ENCODE data around the gene VPREB1.
A peak's percentile ranks its signal among the peaks of the same experiment; 100 is the strongest.
"Not testable (repeated sequence)": the region's sequence is repeated elsewhere in the genome, so short reads cannot be mapped to it uniquely, and the experiment has no call there.

The VPREB1 gene

GRCh38 chr22:22207845-22208564 lies 36.6 kb upstream of the VPREB1 start:
- peak; percentile 34 for DNase-seq (ENCODE audit: low read depth)
- in situ Hi-C loops (cut with HindIII; ENCODE audit: low sequenced_read_pairs): no loop called here
- H3K4me3 ChIP-seq (ENCODE audit: low read depth, low read length): no peak overlapping the region
- TF ChIP-seq CTCF (IDR thresholded peaks at IDR 0.05; ENCODE audit: low read depth, low read length, missing control alignments): peak; percentile 76

GRCh38 chr22:22208652-22209051 lies 35.9 kb upstream of the VPREB1 start:
- TF ChIP-seq CTCF (IDR thresholded peaks at IDR 0.05; ENCODE audit: low read depth, low read length, missing control alignments): no peak
- no peak for DNase-seq (ENCODE audit: low read depth)
- H3K4me3 ChIP-seq (ENCODE audit: low read depth, low read length): no peak overlapping the region
- in situ Hi-C loops (cut with HindIII; ENCODE audit: low sequenced_read_pairs): no loop called here

- H3K4me3 ChIP-seq (ENCODE audit: low read depth, low read length); in situ Hi-C loops (cut with HindIII; ENCODE audit: low sequenced_read_pairs); DNase-seq (ENCODE audit: low read depth): not testable (repeated sequence)
These were observed 35.4 kb upstream of the VPREB1 start for GRCh38 chr22:22209080-22209640.

GRCh38 chr22:22210375-22210774 lies 34.2 kb upstream of the VPREB1 start:
- no peak overlapping the region for H3K4me3 ChIP-seq (ENCODE audit: low read depth, low read length)
- DNase-seq (ENCODE audit: low read depth): peak; percentile 11
- in situ Hi-C loops (cut with HindIII; ENCODE audit: low sequenced_read_pairs): loop anchor here (5.0 kb wide), 1 partner anchor 107 kb away; no protein-coding TSS in a partner anchor
- no peak for TF ChIP-seq CTCF (IDR thresholded peaks at IDR 0.05; ENCODE audit: low read depth, low read length, missing control alignments)

GRCh38 chr22:22210889-22211833 lies 33.4 kb upstream of the VPREB1 start:
- no peak for DNase-seq (ENCODE audit: low read depth)
- in situ Hi-C loops (cut with HindIII; ENCODE audit: low sequenced_read_pairs): loop anchor here (5.0 kb wide), 1 partner anchor 106 kb away; no protein-coding TSS in a partner anchor
- no peak overlapping the region for H3K4me3 ChIP-seq (ENCODE audit: low read depth, low read length)
- no peak for TF ChIP-seq CTCF (IDR thresholded peaks at IDR 0.05; ENCODE audit: low read depth, low read length, missing control alignments)

- in situ Hi-C loops (cut with HindIII; ENCODE audit: low sequenced_read_pairs): loop anchor here (5.0 kb wide), 1 partner anchor 104 kb away; no protein-coding TSS in a partner anchor
- TF ChIP-seq CTCF (IDR thresholded peaks at IDR 0.05; ENCODE audit: low read depth, low read length, missing control alignments): no peak
- DNase-seq (ENCODE audit: low read depth): no peak
- no peak overlapping the region for H3K4me3 ChIP-seq (ENCODE audit: low read depth, low read length)
These were observed 31.4 kb upstream of the VPREB1 start for GRCh38 chr22:22213231-22213630.
